ENCODE results near the gene LIPA. TPM values are rescaled to one million over a fixed set of nuclear protein-coding genes. Genes with fewer than 3 reads are reported as not detected.

LIPA gene
- total and polyA plus RNA-seq, 2 of the 4 experiments (the other 2 are of a cell fraction): 23.1 to 31.9 TPM

DNA sequence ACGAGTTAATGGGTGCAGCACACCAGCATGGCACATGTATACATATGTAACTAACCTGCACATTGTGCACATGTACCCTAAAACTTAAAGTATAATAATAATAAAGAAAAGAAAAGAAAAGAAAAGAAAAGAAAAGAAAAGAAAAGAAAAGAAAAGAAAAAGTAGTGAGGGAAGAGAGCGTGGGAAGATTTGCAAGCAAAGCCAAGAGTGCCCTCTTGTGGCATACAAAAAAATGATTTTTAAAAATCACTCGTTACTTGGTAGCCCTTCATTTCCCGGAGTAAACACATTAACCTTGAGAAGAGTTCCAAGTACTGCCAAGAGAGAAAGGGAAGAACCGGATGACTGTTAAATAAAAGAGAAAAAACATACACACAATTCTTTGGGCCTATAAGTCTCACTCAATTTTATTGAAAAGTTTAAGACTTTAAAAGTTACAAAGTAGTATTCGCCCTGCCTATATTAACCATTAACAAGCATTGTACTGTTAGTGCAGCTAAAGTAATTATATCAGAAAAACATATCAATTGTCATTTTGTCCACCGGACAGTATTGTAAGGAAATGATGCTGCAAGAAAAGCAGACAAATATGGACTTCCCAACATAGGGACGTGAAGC, 38.3 kb downstream of the LIPA start:
- TF ChIP-seq RFX5 (IDR thresholded peaks at IDR 0.05; ENCODE audit: low read depth, low read length) (no peak), RAD21 (IDR thresholded peaks at IDR 0.05; ENCODE audit: low read length) (peak; percentile 84), RCOR1 (IDR thresholded peaks at IDR 0.05; ENCODE audit: insufficient replicate concordance, low read length) (no peak), MAFK (IDR thresholded peaks at IDR 0.05; ENCODE audit: low read depth, low read length) (no peak), CTCF (conservative IDR thresholded peaks at IDR 0.05; ENCODE audit: low read depth, low read length) (peak; percentile 75), BHLHE40 (IDR thresholded peaks at IDR 0.05; ENCODE audit: low read depth, low read length) (no peak), POLR2A (IDR thresholded peaks at IDR 0.05; ENCODE audit: low read depth, low read length) (no peak), ELK1 (IDR thresholded peaks at IDR 0.05; ENCODE audit: borderline replicate concordance, low read depth, low read length) (no peak), MAZ (IDR thresholded peaks at IDR 0.05; ENCODE audit: borderline replicate concordance, low read depth, low read length) (no peak), NFE2L2 (IDR thresholded peaks at IDR 0.05; ENCODE audit: low read depth, low read length) (no peak), CHD1 (IDR thresholded peaks at IDR 0.05; ENCODE audit: low read depth, low read length) (no peak), SMC3 (IDR thresholded peaks at IDR 0.05; ENCODE audit: low read depth, low read length) (peak; percentile 83), CEBPB (IDR thresholded peaks at IDR 0.05; ENCODE audit: low read depth, low read length) (no peak)
- TF ChIP-seq, protein P1, sequence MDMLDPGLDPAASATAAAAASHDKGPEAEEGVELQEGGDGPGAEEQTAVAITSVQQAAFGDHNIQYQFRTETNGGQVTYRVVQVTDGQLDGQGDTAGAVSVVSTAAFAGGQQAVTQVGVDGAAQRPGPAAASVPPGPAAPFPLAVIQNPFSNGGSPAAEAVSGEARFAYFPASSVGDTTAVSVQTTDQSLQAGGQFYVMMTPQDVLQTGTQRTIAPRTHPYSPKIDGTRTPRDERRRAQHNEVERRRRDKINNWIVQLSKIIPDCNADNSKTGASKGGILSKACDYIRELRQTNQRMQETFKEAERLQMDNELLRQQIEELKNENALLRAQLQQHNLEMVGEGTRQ (IDR thresholded peaks at IDR 0.05; ENCODE audit: low read depth, low read length): no peak
- H3K4ac ChIP-seq (ENCODE audit: low read depth, low read length): no peak overlapping the region
- dilution Hi-C loops (cut with HindIII; ENCODE audit: low sequenced_read_pairs, unreplicated experiment) (loop anchor here (25.0 kb wide), 1 partner anchor 201 kb away; no protein-coding TSS in a partner anchor), intact Hi-C loops (cut with micrococcal nuclease) (loop anchor here (1.0 kb wide), 2 partner anchors 183 to 224 kb away; no protein-coding TSS in a partner anchor), in situ Hi-C loops (cut with MboI; ENCODE audit: low sequenced_read_pairs) (loop anchor here (5.0 kb wide), 2 partner anchors 181 to 271 kb away; no protein-coding TSS in a partner anchor)
- BruUV-seq (replicated peaks): no TSS peak
- H2AK9ac ChIP-seq (replicated peaks; ENCODE audit: low read depth, low read length, poor library complexity): no peak overlapping the region
- no peaks in the 10 kb centered on the region for H3K79me1 ChIP-seq (ENCODE audit: low read depth in 1 of 2, low read length in 2 of 2)
- H3K4me3 ChIP-seq (ENCODE audit: insufficient read depth, low read depth, low read length): no peak overlapping the region
- no peak overlapping the region for H2BK120ac ChIP-seq (ENCODE audit: low read depth, low read length)
- no peak overlapping the region for H4K91ac ChIP-seq (ENCODE audit: insufficient read depth, low read depth, low read length)
- H4K20me1 ChIP-seq (ENCODE audit: insufficient read depth, low read length): no peaks in the 10 kb centered on the region
- no peak overlapping the region for H3K23ac ChIP-seq (ENCODE audit: low read depth, low read length)
- no peaks in the 10 kb centered on the region for H3K9me3 ChIP-seq (ENCODE audit: control insufficient read depth, insufficient read depth, low read length)
- no peaks in the 10 kb centered on the region for H3K4me1 ChIP-seq (ENCODE audit: control insufficient read depth, insufficient read depth, low read length)
- no peak overlapping the region for H2BK5ac ChIP-seq (ENCODE audit: low read depth, low read length, poor library complexity, severe bottlenecking)
- H3K27ac ChIP-seq (ENCODE audit: insufficient read depth, low read length): no peak overlapping the region
- H3K4me2 ChIP-seq (ENCODE audit: low read depth, low read length): no peak overlapping the region
- no peaks in the 10 kb centered on the region for H3K9me1 ChIP-seq (ENCODE audit: insufficient read depth, low read length)
- H3K14ac ChIP-seq (replicated peaks; ENCODE audit: low read depth, low read length): no peak overlapping the region
- no peak overlapping the region for H2AK5ac ChIP-seq (ENCODE audit: low read depth, low read length)
- WGBS, 2 experiments (ENCODE audit: extremely low coverage in 2 of 2, insufficient read length in 1 of 2): no CpG with 5 or more reads among the region's 8 CpGs
- no peak overlapping the region for H3K18ac ChIP-seq (ENCODE audit: low read depth, low read length)
- H3K56ac ChIP-seq (ENCODE audit: extremely low read depth, insufficient read depth, low read length): no peak overlapping the region
- DNase-seq (peak; percentile 63), ATAC-seq (ENCODE audit: low read depth) (0 out of 2 replicates have a peak, but pooled peaks have one; percentile 46)
- H3K27me3 ChIP-seq (ENCODE audit: control insufficient read depth, insufficient read depth, low read length): peaks cover 2% of the 10 kb centered on the region; the same call in 1 of the 2 replicates
- H4K8ac ChIP-seq (ENCODE audit: low read depth in 2 of 2, low read length in 2 of 2): no peak overlapping the region
- no peak overlapping the region for H3K9ac ChIP-seq (ENCODE audit: low read depth, low read length)
- no peak overlapping the region for H4K5ac ChIP-seq (ENCODE audit: low read depth, low read length)
- no peak overlapping the region for H2AFZ ChIP-seq (replicated peaks; ENCODE audit: low read length, poor library complexity)
- no peaks in the 10 kb centered on the region; the same call in 1 of the 2 replicates for H3K36me3 ChIP-seq (ENCODE audit: control insufficient read depth, insufficient read depth, low read length)
- ChIA-PET CTCF (interaction anchor here (0.6 to 1.2 kb wide), 4 partner anchors 111 to 280 kb away, joined by 3 to 10 read pairs (median 4); no protein-coding TSS in a partner anchor), POLR2A (ENCODE audit: unreplicated experiment) (no interaction called here)
- no peak overlapping the region for H2BK15ac ChIP-seq (ENCODE audit: low read depth, low read length)
- no peak overlapping the region for H2BK20ac ChIP-seq (ENCODE audit: low read depth, low read length)

Data from IMR-90 (cell line).